Prostate gland (tissue), 2 donors: ENCODE data around the gene NAB1.

Experiments used
- POLR2AphosphoS5 ChIP-seq: sonication (generic); formaldehyde crosslinking; IDR thresholded peaks from one replicate; pipeline ENCODE4 v1.6.1; 2017; ENCODE audit warnings: antibody characterized with exemption
- TF ChIP-seq, protein P1 (sequence below), 4 experiments: fragments of 200-600 bp in 2 of 4; fragments of 450-650 bp in 2 of 4; sonication (generic) in 2 of 4; IDR thresholded peaks; 1 replicate in 3 of 4; 2 replicates in 1 of 4; pipeline ENCODE4 v1.5.1; 2016 to 2019; ENCODE audit warnings: antibody characterized with exemption in 4 of 4, mild to moderate bottlenecking in 2 of 4, moderate library complexity in 2 of 4

GRCh38 chr2:190627448-190628412 is 21.2 kb upstream of the NAB1 start:
- TF ChIP-seq, protein P1, sequence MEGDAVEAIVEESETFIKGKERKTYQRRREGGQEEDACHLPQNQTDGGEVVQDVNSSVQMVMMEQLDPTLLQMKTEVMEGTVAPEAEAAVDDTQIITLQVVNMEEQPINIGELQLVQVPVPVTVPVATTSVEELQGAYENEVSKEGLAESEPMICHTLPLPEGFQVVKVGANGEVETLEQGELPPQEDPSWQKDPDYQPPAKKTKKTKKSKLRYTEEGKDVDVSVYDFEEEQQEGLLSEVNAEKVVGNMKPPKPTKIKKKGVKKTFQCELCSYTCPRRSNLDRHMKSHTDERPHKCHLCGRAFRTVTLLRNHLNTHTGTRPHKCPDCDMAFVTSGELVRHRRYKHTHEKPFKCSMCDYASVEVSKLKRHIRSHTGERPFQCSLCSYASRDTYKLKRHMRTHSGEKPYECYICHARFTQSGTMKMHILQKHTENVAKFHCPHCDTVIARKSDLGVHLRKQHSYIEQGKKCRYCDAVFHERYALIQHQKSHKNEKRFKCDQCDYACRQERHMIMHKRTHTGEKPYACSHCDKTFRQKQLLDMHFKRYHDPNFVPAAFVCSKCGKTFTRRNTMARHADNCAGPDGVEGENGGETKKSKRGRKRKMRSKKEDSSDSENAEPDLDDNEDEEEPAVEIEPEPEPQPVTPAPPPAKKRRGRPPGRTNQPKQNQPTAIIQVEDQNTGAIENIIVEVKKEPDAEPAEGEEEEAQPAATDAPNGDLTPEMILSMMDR (IDR thresholded peaks at IDR 0.05), result no peak
- TF ChIP-seq POLR2AphosphoS5, result no peak
